ENCODE measurements around the gene SVEP1.
"Not testable (repeated sequence)": the region's sequence is repeated elsewhere in the genome, so short reads cannot be mapped to it uniquely, and the experiment has no call there.

SVEP1 gene

DNA sequence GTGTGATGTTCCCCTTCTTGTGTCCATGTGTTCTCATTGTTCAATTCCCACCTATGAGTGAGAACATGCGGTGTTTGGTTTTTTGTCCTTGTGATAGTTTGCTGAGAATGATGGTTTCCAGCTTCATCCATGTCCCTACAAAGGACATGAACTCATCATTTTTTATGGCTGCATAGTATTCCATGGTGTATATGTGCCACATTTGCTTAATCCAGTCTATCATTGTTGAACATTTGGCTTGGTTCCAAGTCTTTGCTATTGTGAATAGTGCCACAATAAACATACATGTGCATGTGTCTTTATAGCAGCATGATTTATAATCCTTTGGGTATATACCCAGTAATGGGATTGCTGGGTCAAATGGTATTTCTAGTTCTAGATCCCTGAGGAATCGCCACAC, 220.5 kb downstream of the SVEP1 start:
- not testable (repeated sequence) for H3K27me3 ChIP-seq (ENCODE audit: low read depth, low read length); H3K4me3 ChIP-seq (ENCODE audit: low read depth in 1 of 2, low read length in 2 of 2); H3K9me3 ChIP-seq (ENCODE audit: control insufficient read depth in 1 of 2, low read length in 2 of 2); H3K36me3 ChIP-seq (ENCODE audit: control insufficient read depth in 1 of 2, insufficient read depth in 2 of 2, low read length in 2 of 2); H3K4me1 ChIP-seq (ENCODE audit: control insufficient read depth in 1 of 2, insufficient read depth in 2 of 2, low read length in 2 of 2); H3K27ac ChIP-seq (ENCODE audit: low read length)

DNA sequence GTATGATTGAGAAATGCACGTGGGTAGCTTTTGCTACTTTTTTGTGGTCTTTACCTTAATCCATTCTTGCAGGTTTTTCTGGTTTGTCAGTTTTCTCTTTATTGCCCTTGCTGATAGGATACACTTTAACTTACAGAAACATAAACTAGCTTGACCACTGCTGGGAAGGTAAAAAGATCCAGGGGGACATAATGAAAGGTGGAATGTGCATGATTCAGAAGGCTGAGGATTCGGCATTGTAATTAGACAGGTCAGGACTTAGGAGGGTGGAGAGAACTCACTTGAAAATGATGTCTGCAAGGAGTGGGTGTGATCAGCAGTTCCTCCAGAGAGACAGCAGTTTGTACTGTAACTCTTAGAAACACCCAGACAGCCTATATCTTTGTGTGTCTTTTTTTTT, 222.0 kb downstream of the SVEP1 start:
- Histone ChIP-seq H3K9me3 (ENCODE audit: control insufficient read depth in 1 of 2, low read length in 2 of 2) (no peaks in the 10 kb centered on the region), H3K27ac (ENCODE audit: low read length) (no peak overlapping the region), H3K36me3 (ENCODE audit: control insufficient read depth in 1 of 2, insufficient read depth in 2 of 2, low read length in 2 of 2) (no peaks in the 10 kb centered on the region), H3K4me3 (ENCODE audit: low read depth in 1 of 2, low read length in 2 of 2) (no peak overlapping the region), H3K27me3 (ENCODE audit: low read depth, low read length) (no peaks in the 10 kb centered on the region), H3K4me1 (ENCODE audit: control insufficient read depth in 1 of 2, insufficient read depth in 2 of 2, low read length in 2 of 2) (no peaks in the 10 kb centered on the region)

DNA sequence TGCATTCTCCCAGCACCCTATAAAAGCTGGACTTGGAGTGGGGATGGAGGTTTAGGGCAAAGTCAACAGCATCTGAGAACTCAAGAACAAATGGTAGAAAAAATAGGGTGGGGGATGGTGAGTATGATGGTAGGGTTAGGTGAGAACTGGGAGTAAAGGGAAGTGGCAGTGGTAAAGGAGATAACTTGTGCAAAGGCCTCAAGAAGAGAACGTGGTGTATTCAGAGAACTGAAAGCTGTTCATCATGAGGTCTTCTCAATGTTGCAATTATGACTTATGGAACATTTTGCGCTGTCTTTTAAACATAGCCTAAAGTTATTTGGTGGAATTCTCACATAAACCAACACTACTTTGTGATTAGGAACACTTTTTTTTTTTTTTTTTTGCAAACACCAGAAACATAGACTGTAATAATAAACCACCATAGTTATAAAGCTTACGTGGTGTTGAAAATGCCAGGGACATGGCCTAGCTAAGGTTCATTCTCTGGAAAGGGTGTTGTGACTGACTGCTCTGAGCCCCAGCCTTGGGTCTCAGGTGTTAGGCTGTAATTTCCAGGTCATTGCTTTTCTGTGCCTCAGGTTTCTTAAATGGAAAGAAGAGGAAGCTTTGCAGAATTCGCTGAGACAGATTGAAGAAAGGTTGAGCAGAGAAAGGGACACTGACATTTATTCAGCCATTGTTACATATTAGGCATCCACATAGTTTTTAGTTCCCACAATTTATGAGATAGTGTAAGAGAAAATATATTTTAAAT, 222.7 kb downstream of the SVEP1 start:
- H3K27me3 ChIP-seq (ENCODE audit: low read depth, low read length): no peaks in the 10 kb centered on the region
- no peaks in the 10 kb centered on the region for H3K36me3 ChIP-seq (ENCODE audit: control insufficient read depth in 1 of 2, insufficient read depth in 2 of 2, low read length in 2 of 2)
- H3K4me1 ChIP-seq (ENCODE audit: control insufficient read depth in 1 of 2, insufficient read depth in 2 of 2, low read length in 2 of 2): no peaks in the 10 kb centered on the region
- no peak overlapping the region for H3K27ac ChIP-seq (ENCODE audit: low read length)
- H3K9me3 ChIP-seq (ENCODE audit: control insufficient read depth in 1 of 2, low read length in 2 of 2): no peaks in the 10 kb centered on the region
- no peak overlapping the region for H3K4me3 ChIP-seq (ENCODE audit: low read depth in 1 of 2, low read length in 2 of 2)

DNA sequence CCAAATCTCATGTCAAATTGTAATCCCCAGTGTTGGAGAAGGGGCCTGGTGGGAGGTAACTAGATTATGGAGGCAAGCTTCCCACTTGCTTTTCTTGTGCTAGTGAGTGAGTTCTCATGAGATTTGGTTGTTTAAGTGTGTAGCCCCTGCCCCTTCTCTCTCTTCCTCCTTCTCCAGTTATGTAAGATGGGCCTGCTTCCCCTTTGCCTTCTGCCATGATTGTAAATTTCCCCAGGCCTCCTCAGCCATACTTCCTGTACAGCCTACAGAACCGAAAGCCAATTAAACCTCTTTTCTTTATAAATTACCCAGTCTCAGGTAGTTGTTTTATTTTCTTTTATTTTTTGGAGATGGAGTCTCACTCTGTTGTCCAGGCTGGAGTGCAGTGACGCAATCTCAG, 223.6 kb downstream of the SVEP1 start:
- no peaks in the 10 kb centered on the region for H3K36me3 ChIP-seq (ENCODE audit: control insufficient read depth in 1 of 2, insufficient read depth in 2 of 2, low read length in 2 of 2)
- H3K27ac ChIP-seq (ENCODE audit: low read length): no peak overlapping the region
- H3K27me3 ChIP-seq (ENCODE audit: low read depth, low read length): no peaks in the 10 kb centered on the region
- no peaks in the 10 kb centered on the region for H3K9me3 ChIP-seq (ENCODE audit: control insufficient read depth in 1 of 2, low read length in 2 of 2)
- H3K4me3 ChIP-seq (ENCODE audit: low read depth in 1 of 2, low read length in 2 of 2): no peak overlapping the region
- H3K4me1 ChIP-seq (ENCODE audit: control insufficient read depth in 1 of 2, insufficient read depth in 2 of 2, low read length in 2 of 2): no peaks in the 10 kb centered on the region

DNA sequence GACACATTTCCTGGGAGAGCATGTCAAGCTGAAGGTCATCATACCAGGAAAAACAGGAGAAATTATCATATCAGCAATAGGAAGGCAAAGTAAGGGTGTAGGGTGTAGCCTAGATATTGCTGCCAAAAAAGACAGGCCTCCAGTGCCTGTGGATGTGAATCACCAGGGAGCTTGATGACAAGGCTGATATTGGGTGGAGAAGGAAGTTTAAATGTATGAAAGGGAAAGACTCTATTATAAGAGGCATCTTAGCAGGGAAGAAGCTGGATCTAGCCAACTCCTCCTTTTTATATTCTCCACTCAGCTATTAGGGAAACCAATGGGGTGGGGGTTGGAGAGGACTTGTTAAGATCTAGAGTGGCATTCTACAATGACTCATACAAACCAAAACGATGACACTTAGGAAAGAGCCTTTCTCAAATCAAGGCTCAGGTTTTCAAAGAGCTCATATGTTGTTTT, 228.5 kb downstream of the SVEP1 start:
- Histone ChIP-seq H3K9me3 (ENCODE audit: control insufficient read depth in 1 of 2, low read length in 2 of 2) (no peaks in the 10 kb centered on the region), H3K4me1 (ENCODE audit: control insufficient read depth in 1 of 2, insufficient read depth in 2 of 2, low read length in 2 of 2) (no peaks in the 10 kb centered on the region), H3K27ac (ENCODE audit: low read length) (no peak overlapping the region), H3K36me3 (ENCODE audit: control insufficient read depth in 1 of 2, insufficient read depth in 2 of 2, low read length in 2 of 2) (no peaks in the 10 kb centered on the region), H3K27me3 (ENCODE audit: low read depth, low read length) (no peaks in the 10 kb centered on the region), H3K4me3 (ENCODE audit: low read depth in 1 of 2, low read length in 2 of 2) (no peak overlapping the region)

DNA sequence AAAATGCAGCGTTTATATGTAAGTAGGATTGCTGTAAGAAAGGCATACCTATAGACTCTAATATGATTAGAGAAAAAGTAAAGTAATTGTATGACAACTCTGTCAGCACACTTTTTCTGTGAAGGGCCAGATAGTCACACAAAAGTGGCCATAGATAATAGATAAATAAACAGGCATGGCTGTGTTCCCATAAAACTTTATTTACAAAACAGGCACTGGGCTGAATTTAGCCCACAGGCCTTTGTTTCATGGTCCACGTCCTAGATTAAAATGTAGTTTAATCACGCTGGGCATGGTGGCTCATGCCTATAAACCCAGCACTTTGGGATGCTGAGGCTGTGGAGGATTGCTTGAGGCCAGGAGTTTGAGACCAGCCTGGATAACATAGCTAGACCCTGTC, 233.2 kb downstream of the SVEP1 start:
- Histone ChIP-seq H3K27me3 (ENCODE audit: low read depth, low read length) (no peaks in the 10 kb centered on the region), H3K36me3 (ENCODE audit: control insufficient read depth in 1 of 2, insufficient read depth in 2 of 2, low read length in 2 of 2) (no peaks in the 10 kb centered on the region), H3K27ac (ENCODE audit: low read length) (no peak overlapping the region), H3K4me3 (ENCODE audit: low read depth in 1 of 2, low read length in 2 of 2) (no peak overlapping the region), H3K4me1 (ENCODE audit: control insufficient read depth in 1 of 2, insufficient read depth in 2 of 2, low read length in 2 of 2) (no peaks in the 10 kb centered on the region), H3K9me3 (ENCODE audit: control insufficient read depth in 1 of 2, low read length in 2 of 2) (no peaks in the 10 kb centered on the region)

DNA sequence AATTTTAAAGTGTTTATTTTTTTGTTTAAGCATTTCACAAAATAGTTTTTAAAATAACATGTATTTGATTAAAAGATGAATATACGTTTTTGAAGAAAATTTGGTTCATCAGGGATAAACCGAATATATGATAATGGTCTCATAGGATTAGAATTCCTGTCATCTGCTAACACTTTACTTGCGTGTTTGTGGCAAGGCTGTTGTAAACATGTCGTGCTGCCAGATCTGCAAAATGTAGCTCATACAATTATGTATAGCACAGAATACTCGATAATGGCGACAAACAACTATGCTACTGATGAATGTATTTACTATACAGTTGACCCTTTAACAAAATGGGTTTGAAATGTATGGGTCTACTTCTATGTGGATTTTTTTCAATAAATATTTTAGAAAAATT, 234.7 kb downstream of the SVEP1 start:
- Histone ChIP-seq H3K27me3 (ENCODE audit: low read depth, low read length) (no peaks in the 10 kb centered on the region), H3K27ac (ENCODE audit: low read length) (no peak overlapping the region), H3K9me3 (ENCODE audit: control insufficient read depth in 1 of 2, low read length in 2 of 2) (no peaks in the 10 kb centered on the region), H3K4me1 (ENCODE audit: control insufficient read depth in 1 of 2, insufficient read depth in 2 of 2, low read length in 2 of 2) (no peaks in the 10 kb centered on the region), H3K4me3 (ENCODE audit: low read depth in 1 of 2, low read length in 2 of 2) (no peak overlapping the region), H3K36me3 (ENCODE audit: control insufficient read depth in 1 of 2, insufficient read depth in 2 of 2, low read length in 2 of 2) (no peaks in the 10 kb centered on the region)

DNA sequence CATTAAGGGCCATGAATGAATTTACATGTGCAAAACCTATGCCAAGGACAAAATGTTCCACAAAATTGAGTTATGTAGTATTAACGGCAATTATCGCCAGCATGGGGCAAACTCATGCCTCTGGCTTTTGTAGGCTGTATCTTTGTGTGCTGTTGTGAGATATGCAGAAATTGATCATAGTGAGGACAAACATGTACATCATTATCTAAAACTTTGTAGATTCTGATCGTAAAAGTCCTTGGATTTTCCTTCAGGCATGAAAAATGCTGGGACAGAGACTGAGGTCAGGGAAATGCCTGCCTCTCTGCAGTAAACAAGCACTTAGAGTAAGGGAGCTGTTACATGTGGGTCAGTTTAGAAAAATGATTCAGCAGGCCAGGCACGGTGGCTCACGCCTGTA, 236.0 kb downstream of the SVEP1 start:
- H3K4me1 ChIP-seq (ENCODE audit: control insufficient read depth in 1 of 2, insufficient read depth in 2 of 2, low read length in 2 of 2): no peaks in the 10 kb centered on the region
- no peaks in the 10 kb centered on the region for H3K9me3 ChIP-seq (ENCODE audit: control insufficient read depth in 1 of 2, low read length in 2 of 2)
- no peaks in the 10 kb centered on the region for H3K36me3 ChIP-seq (ENCODE audit: control insufficient read depth in 1 of 2, insufficient read depth in 2 of 2, low read length in 2 of 2)
- H3K27ac ChIP-seq (ENCODE audit: low read length): no peak overlapping the region
- H3K27me3 ChIP-seq (ENCODE audit: low read depth, low read length): no peaks in the 10 kb centered on the region
- H3K4me3 ChIP-seq (ENCODE audit: low read depth in 1 of 2, low read length in 2 of 2): no peak overlapping the region

DNA sequence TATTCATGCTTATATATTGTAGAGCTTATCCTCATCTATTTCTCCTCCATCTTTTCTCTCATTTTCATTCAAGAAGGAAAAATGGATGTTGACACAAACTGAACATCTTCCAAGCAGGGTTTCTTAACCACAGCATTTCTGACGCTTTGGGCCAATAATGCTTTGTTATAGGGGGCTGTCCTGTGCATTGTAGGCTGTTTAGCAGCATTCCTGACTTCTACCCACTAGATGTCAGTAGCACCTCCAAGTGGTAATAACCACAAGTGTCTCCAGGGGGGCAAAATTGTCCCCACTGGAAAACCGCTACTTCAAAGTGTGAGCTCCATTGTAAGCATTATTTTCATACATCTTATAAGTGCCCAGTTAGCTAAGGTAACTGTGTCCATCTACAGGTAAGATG, 239.2 kb downstream of the SVEP1 start:
- no peak overlapping the region for H3K4me3 ChIP-seq (ENCODE audit: low read depth in 1 of 2, low read length in 2 of 2)
- no peaks in the 10 kb centered on the region for H3K9me3 ChIP-seq (ENCODE audit: control insufficient read depth in 1 of 2, low read length in 2 of 2)
- H3K27me3 ChIP-seq (ENCODE audit: low read depth, low read length): no peaks in the 10 kb centered on the region
- H3K27ac ChIP-seq (ENCODE audit: low read length): no peak overlapping the region
- no peaks in the 10 kb centered on the region for H3K4me1 ChIP-seq (ENCODE audit: control insufficient read depth in 1 of 2, insufficient read depth in 2 of 2, low read length in 2 of 2)
- no peaks in the 10 kb centered on the region for H3K36me3 ChIP-seq (ENCODE audit: control insufficient read depth in 1 of 2, insufficient read depth in 2 of 2, low read length in 2 of 2)

DNA sequence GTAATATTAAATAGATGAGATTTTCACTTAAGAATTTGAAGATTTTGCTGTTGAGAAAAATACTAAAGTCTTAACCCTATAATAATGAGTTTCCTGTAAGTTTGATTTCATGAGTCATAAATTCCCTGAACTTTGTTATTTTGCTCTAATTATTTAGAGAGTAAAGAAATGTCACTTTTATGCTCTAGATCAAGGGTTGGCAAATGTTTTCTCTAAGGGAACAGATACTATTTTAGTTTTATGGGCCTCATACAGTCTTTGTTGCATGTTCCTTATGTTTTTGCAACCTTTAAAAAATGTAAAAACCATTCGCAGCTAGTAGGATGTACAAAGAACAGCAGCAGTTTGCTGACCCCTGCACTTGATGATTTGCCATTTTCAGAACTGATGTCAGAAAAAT, 241.4 kb downstream of the SVEP1 start:
- Histone ChIP-seq H3K9me3 (ENCODE audit: control insufficient read depth in 1 of 2, low read length in 2 of 2) (no peaks in the 10 kb centered on the region), H3K4me1 (ENCODE audit: control insufficient read depth in 1 of 2, insufficient read depth in 2 of 2, low read length in 2 of 2) (no peaks in the 10 kb centered on the region), H3K4me3 (ENCODE audit: low read depth in 1 of 2, low read length in 2 of 2) (no peak overlapping the region), H3K36me3 (ENCODE audit: control insufficient read depth in 1 of 2, insufficient read depth in 2 of 2, low read length in 2 of 2) (no peaks in the 10 kb centered on the region), H3K27ac (ENCODE audit: low read length) (no peak overlapping the region), H3K27me3 (ENCODE audit: low read depth, low read length) (no peaks in the 10 kb centered on the region)

DNA sequence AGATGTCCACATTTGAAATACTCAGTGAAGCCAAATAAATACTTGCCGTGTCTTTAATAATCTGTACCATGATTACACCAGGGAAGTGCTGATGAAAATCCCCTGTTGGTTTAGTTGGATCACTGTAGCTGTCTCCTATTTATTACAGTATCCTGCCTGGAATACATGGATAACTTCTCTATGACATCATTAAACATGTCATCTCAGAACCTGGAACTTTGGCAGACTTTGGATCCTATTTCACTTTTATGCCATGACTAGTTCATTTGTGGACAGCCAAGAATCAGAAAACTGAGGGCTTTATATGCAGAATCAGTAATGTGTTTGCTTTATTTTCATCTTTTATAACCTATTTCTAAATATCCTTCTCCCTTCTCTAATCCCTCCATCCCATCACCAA, 241.8 kb downstream of the SVEP1 start, which contains the start of gene TXNDC8:
TXNDC8 (minus strand) TSS at position 137 of the 400 bp plus-strand sequence.
- H3K36me3 ChIP-seq (ENCODE audit: control insufficient read depth in 1 of 2, insufficient read depth in 2 of 2, low read length in 2 of 2): no peaks in the 10 kb centered on the region
- no peak within 1 kb of the TSS for H3K4me3 ChIP-seq (ENCODE audit: low read depth in 1 of 2, low read length in 2 of 2)
- no peak within 1 kb of the TSS for H3K27ac ChIP-seq (ENCODE audit: low read length)

DNA sequence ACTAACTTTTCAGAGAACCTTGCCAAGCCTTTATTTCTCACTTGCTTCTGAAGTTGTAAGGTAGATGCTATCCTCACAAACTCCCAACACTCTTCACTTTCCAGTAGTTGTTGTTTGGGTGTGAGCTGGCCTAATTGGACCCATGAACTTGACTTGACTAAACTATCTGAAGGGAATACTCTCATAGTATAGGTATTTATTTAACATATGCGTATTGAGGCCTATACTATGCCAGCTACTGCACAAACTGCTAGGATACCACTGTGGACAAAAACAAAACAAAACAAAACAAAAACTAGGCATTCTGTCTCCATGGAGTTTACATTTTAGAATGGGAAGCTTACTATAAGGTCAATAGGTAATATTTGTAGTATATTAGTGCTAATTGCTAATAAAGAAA, 243.2 kb downstream of the SVEP1 start:
- Histone ChIP-seq H3K27me3 (ENCODE audit: low read depth, low read length) (no peaks in the 10 kb centered on the region), H3K36me3 (ENCODE audit: control insufficient read depth in 1 of 2, insufficient read depth in 2 of 2, low read length in 2 of 2) (no peaks in the 10 kb centered on the region), H3K27ac (ENCODE audit: low read length) (no peak overlapping the region), H3K4me1 (ENCODE audit: control insufficient read depth in 1 of 2, insufficient read depth in 2 of 2, low read length in 2 of 2) (no peaks in the 10 kb centered on the region), H3K4me3 (ENCODE audit: low read depth in 1 of 2, low read length in 2 of 2) (no peak overlapping the region), H3K9me3 (ENCODE audit: control insufficient read depth in 1 of 2, low read length in 2 of 2) (no peaks in the 10 kb centered on the region)

More for the DNA sequence above, 241.8 kb downstream of the SVEP1 start, which contains the start of gene TXNDC8:
- no peaks in the 10 kb centered on the region for H3K27me3 ChIP-seq (ENCODE audit: low read depth, low read length)
- H3K9me3 ChIP-seq (ENCODE audit: control insufficient read depth in 1 of 2, low read length in 2 of 2): no peaks in the 10 kb centered on the region
- no peaks in the 10 kb centered on the region for H3K4me1 ChIP-seq (ENCODE audit: control insufficient read depth in 1 of 2, insufficient read depth in 2 of 2, low read length in 2 of 2)
